ENCODE measurements around the gene CAMTA1. TPM values are rescaled to one million over a fixed set of nuclear protein-coding genes. Genes with fewer than 3 reads are reported as not detected.

Gene CAMTA1
- total RNA-seq, 4 donors from 2014 or later, result 57.4 to 88.3 (median 62.1) TPM

DNA sequence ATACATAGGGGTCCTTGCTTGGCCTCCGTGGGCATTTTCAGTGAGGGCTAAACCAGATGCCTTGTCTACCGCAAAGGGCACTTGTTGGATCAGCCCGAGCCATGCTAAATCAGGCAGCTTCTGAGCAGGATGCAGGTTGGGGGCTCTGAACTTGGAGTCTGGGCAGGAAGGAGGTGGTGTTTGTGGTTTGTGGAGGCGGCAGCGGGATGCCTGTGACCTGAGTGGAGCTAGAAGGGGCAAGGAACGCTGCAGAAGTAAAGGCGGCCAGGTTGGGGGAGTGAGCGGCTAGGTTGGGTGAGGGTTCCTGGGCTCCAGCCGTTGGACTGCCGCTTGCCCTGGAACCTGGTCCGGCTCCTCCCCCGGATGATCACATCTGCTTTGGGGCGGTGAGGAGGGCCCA is 183.9 kb downstream of the CAMTA1 start:
- no peak for TF ChIP-seq POLR2A (IDR thresholded peaks at IDR 0.05)
- TF ChIP-seq, protein P1, sequence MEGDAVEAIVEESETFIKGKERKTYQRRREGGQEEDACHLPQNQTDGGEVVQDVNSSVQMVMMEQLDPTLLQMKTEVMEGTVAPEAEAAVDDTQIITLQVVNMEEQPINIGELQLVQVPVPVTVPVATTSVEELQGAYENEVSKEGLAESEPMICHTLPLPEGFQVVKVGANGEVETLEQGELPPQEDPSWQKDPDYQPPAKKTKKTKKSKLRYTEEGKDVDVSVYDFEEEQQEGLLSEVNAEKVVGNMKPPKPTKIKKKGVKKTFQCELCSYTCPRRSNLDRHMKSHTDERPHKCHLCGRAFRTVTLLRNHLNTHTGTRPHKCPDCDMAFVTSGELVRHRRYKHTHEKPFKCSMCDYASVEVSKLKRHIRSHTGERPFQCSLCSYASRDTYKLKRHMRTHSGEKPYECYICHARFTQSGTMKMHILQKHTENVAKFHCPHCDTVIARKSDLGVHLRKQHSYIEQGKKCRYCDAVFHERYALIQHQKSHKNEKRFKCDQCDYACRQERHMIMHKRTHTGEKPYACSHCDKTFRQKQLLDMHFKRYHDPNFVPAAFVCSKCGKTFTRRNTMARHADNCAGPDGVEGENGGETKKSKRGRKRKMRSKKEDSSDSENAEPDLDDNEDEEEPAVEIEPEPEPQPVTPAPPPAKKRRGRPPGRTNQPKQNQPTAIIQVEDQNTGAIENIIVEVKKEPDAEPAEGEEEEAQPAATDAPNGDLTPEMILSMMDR (IDR thresholded peaks at IDR 0.05), result no peak
- Histone ChIP-seq H3K4me1 (no peaks in the 10 kb centered on the region), H3K36me3 (no peaks in the 10 kb centered on the region), H3K27ac (no peak overlapping the region), H3K4me3 (no peak overlapping the region), H3K27me3 (no peaks in the 10 kb centered on the region), H3K9me3 (no peaks in the 10 kb centered on the region)
- DNase-seq, result no peak

DNA sequence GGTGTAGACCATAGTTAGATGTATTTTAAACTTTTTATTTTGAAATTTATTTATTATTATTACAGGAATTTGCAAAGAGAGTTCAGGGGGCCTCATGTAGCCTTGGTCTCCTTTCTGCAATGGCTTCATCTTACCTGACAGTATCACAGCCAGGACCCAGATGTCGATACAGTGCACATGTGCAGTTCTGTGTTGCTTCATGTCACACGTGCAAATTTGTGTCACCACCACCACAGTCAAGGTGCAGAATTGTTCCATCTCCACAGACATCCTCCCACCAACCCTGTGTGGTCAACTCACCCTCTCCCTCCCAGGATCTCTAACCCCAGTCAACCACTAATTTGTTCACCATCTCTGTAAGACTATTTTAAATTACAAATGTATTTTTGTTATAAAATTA is 184.5 kb downstream of the CAMTA1 start:
- H3K4me3 ChIP-seq, result no peak overlapping the region
- no peak for DNase-seq
- no peaks in the 10 kb centered on the region for H3K36me3 ChIP-seq
- H3K27ac ChIP-seq, result no peak overlapping the region
- no peaks in the 10 kb centered on the region for H3K9me3 ChIP-seq
- no peaks in the 10 kb centered on the region for H3K4me1 ChIP-seq
- no peak for TF ChIP-seq POLR2A (IDR thresholded peaks at IDR 0.05)
- TF ChIP-seq, protein P1 (IDR thresholded peaks at IDR 0.05), result no peak
- H3K27me3 ChIP-seq, result no peaks in the 10 kb centered on the region

GRCh38 chr1:6970221-6970620 is 185.0 kb downstream of the CAMTA1 start:
- H3K4me3 ChIP-seq, result no peak overlapping the region
- no peaks in the 10 kb centered on the region for H3K27me3 ChIP-seq
- no peaks in the 10 kb centered on the region for H3K36me3 ChIP-seq
- no peak overlapping the region for H3K27ac ChIP-seq
- H3K9me3 ChIP-seq, result no peaks in the 10 kb centered on the region
- H3K4me1 ChIP-seq, result no peaks in the 10 kb centered on the region
- DNase-seq, result no peak
- no peak for TF ChIP-seq POLR2A (IDR thresholded peaks at IDR 0.05)
- TF ChIP-seq, protein P1 (IDR thresholded peaks at IDR 0.05), result no peak

DNA sequence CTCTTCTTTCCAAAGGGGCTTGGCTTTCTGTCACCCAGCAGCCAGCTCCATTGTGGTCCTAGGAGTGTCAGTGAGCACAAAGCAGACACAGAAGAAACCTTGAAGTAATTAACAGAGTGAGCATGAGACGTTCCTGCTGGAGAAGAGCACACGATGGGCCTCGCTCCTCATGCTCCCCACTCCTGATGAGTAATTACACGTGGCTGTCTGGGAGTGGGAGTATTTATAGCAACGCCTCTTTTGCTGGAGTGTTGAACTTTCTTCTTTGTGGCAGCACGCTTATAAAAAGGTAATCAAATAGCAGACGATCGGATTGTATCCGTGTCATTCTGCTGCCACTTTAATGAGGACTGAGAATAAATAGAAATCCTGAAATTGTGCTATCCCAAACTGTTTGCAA is 185.8 kb downstream of the CAMTA1 start:
- Histone ChIP-seq H3K4me1 (no peaks in the 10 kb centered on the region), H3K27ac (no peak overlapping the region), H3K27me3 (no peaks in the 10 kb centered on the region), H3K36me3 (no peaks in the 10 kb centered on the region), H3K9me3 (no peaks in the 10 kb centered on the region), H3K4me3 (no peak overlapping the region)
- no peak for TF ChIP-seq POLR2A (IDR thresholded peaks at IDR 0.05)
- TF ChIP-seq, protein P1 (IDR thresholded peaks at IDR 0.05), result no peak
- no peak for DNase-seq

DNA sequence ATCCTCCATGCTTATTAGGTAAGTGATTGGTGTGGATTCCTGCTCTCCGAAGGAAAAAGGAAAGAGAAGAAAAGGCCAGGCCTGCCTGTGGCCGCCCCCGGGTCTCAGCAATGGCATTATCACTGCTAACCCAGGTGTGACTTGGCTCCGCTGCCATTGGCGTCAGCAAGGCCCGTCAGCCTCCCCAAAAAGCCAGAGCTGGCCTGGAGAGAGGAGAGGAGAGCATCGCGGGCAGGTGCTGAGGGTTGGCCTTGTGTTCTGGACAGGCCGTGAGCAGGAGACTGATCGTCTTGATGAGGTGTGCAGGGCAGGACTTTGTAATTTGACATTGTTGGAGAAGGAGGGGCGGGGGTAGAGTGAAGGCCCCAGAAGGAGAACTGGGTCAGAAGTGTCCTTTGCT is 186.4 kb downstream of the CAMTA1 start:
- no peaks in the 10 kb centered on the region for H3K9me3 ChIP-seq
- no peak for DNase-seq
- TF ChIP-seq POLR2A (IDR thresholded peaks at IDR 0.05), result no peak
- TF ChIP-seq, protein P1 (IDR thresholded peaks at IDR 0.05), result no peak
- no peaks in the 10 kb centered on the region for H3K27me3 ChIP-seq
- no peak overlapping the region for H3K4me3 ChIP-seq
- no peak overlapping the region for H3K27ac ChIP-seq
- no peaks in the 10 kb centered on the region for H3K4me1 ChIP-seq
- no peaks in the 10 kb centered on the region for H3K36me3 ChIP-seq

DNA sequence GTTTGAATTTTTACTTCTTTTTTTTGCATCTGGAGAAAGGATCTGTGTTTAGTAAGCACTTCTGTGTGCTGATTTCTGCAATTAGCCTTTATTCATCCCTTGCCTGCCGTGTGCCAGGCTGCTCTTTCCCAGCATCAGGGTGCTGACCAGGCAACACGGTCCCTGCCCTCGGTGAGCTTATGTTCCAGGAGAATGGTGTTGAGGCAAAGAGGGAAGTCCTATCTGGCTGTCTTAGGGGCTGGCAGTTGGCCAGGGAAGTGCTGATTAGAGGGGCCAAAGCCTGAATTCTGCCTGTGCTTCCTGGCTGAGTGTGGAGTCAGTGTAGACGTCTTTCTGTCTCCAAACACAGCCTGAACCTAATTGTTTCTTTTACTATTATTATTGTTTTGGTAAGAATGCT is 187.1 kb downstream of the CAMTA1 start:
- H3K27ac ChIP-seq, result no peak overlapping the region
- no peaks in the 10 kb centered on the region for H3K36me3 ChIP-seq
- no peak for DNase-seq
- H3K27me3 ChIP-seq, result no peaks in the 10 kb centered on the region
- H3K4me1 ChIP-seq, result no peaks in the 10 kb centered on the region
- H3K4me3 ChIP-seq, result no peak overlapping the region
- TF ChIP-seq, protein P1 (IDR thresholded peaks at IDR 0.05), result no peak
- no peak for TF ChIP-seq POLR2A (IDR thresholded peaks at IDR 0.05)
- no peaks in the 10 kb centered on the region for H3K9me3 ChIP-seq
